ENCODE data around the gene QARS1. TPM values are rescaled to one million over a fixed set of nuclear protein-coding genes. Genes with fewer than 3 reads are reported as not detected.

QARS1 gene
- total and polyA plus RNA-seq, 2 of the 13 experiments (the other 11 are each of a cell fraction or from before 2014, with no cell fraction given) = 307 to 327 TPM

DNA sequence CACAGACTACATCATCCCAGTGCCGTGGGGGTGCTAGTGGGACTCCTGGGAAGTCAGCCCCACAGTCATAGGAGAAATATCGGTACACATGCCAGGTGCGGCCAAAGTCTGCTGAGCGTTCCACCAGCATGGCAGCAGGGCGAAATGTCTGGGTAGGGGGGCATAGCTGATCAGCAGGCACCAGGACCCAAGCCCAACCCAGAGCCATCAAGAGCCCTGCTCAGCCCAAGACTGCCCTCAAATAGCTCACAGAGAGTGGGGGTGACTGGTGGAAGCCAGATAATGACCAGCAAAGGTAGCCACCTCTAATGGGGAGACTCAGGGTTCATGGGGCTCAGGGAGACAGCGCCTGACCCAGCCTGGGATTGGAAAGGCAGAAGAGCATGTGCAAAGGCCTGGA, 27.0 kb upstream of the QARS1 start (continued):
- TF ChIP-seq, protein P1, sequence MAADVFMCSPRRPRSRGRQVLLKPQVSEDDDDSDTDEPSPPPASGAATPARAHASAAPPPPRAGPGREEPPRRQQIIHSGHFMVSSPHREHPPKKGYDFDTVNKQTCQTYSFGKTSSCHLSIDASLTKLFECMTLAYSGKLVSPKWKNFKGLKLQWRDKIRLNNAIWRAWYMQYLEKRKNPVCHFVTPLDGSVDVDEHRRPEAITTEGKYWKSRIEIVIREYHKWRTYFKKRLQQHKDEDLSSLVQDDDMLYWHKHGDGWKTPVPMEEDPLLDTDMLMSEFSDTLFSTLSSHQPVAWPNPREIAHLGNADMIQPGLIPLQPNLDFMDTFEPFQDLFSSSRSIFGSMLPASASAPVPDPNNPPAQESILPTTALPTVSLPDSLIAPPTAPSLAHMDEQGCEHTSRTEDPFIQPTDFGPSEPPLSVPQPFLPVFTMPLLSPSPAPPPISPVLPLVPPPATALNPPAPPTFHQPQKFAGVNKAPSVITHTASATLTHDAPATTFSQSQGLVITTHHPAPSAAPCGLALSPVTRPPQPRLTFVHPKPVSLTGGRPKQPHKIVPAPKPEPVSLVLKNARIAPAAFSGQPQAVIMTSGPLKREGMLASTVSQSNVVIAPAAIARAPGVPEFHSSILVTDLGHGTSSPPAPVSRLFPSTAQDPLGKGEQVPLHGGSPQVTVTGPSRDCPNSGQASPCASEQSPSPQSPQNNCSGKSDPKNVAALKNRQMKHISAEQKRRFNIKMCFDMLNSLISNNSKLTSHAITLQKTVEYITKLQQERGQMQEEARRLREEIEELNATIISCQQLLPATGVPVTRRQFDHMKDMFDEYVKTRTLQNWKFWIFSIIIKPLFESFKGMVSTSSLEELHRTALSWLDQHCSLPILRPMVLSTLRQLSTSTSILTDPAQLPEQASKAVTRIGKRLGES (CRISPR knock-in tag; IDR thresholded peaks at IDR 0.05; ENCODE audit: borderline replicate concordance) = no peak
- TF ChIP-seq, protein P2, sequence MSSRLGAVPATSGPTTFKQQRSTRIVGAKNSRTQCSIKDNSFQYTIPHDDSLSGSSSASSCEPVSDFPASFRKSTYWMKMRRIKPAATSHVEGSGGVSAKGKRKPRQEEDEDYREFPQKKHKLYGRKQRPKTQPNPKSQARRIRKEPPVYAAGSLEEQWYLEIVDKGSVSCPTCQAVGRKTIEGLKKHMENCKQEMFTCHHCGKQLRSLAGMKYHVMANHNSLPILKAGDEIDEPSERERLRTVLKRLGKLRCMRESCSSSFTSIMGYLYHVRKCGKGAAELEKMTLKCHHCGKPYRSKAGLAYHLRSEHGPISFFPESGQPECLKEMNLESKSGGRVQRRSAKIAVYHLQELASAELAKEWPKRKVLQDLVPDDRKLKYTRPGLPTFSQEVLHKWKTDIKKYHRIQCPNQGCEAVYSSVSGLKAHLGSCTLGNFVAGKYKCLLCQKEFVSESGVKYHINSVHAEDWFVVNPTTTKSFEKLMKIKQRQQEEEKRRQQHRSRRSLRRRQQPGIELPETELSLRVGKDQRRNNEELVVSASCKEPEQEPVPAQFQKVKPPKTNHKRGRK (CRISPR knock-in tag; IDR thresholded peaks at IDR 0.05) = no peak
- no peak for TF ChIP-seq GATAD2A (CRISPR knock-in tag; IDR thresholded peaks at IDR 0.05)
- no peak for TF ChIP-seq RCOR2 (CRISPR knock-in tag; IDR thresholded peaks at IDR 0.05)
- no peak for TF ChIP-seq NFE2L2 (IDR thresholded peaks at IDR 0.05; ENCODE audit: low read length)
- TF ChIP-seq KAT7 (CRISPR knock-in tag; IDR thresholded peaks at IDR 0.05; ENCODE audit: borderline replicate concordance) = no peak
- no peak for TF ChIP-seq ZNF879 (CRISPR knock-in tag; IDR thresholded peaks at IDR 0.05)
- no peak for TF ChIP-seq ZNF34 (CRISPR knock-in tag; IDR thresholded peaks at IDR 0.05; ENCODE audit: borderline replicate concordance)
- no peak for TF ChIP-seq EED (CRISPR knock-in tag; IDR thresholded peaks at IDR 0.05)
- TF ChIP-seq, protein P3, sequence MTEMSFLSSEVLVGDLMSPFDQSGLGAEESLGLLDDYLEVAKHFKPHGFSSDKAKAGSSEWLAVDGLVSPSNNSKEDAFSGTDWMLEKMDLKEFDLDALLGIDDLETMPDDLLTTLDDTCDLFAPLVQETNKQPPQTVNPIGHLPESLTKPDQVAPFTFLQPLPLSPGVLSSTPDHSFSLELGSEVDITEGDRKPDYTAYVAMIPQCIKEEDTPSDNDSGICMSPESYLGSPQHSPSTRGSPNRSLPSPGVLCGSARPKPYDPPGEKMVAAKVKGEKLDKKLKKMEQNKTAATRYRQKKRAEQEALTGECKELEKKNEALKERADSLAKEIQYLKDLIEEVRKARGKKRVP (CRISPR knock-in tag; IDR thresholded peaks at IDR 0.05) = no peak
- no peak for TF ChIP-seq SNRNP70 (IDR thresholded peaks at IDR 0.05; ENCODE audit: low read depth, low read length)
